IPS-18a (cell line): ENCODE data around the gene HMX2.
A peak's percentile ranks its signal among the peaks of the same experiment; 100 is the strongest.
"Not testable (repeated sequence)": the region's sequence is repeated elsewhere in the genome, so short reads cannot be mapped to it uniquely, and the experiment has no call there.

Experiments used
- H3K27ac ChIP-seq: one replicate; pipeline ENCODE4 v1.5.1; 2013; ENCODE audit warnings: low read length
- H3K27me3 ChIP-seq: one replicate; pipeline ENCODE4 v1.6.1; 2013; ENCODE audit warnings: mild to moderate bottlenecking, low read length; ENCODE audit not compliant: control insufficient read depth, insufficient read depth
- H3K36me3 ChIP-seq: one replicate; pipeline ENCODE4 v1.6.1; 2013; ENCODE audit warnings: low read depth, low read length; ENCODE audit not compliant: control insufficient read depth
- H3K4me1 ChIP-seq: one replicate; pipeline ENCODE4 v1.6.1; 2013; ENCODE audit warnings: low read depth, low read length; ENCODE audit not compliant: control insufficient read depth
- H3K4me3 ChIP-seq: one replicate; pipeline ENCODE4 v1.5.1; 2013; ENCODE audit warnings: low read length
- H3K9ac ChIP-seq: one replicate; pipeline ENCODE4 v1.6.1; 2013; ENCODE audit warnings: mild to moderate bottlenecking, low read length, moderate library complexity
- H3K9me3 ChIP-seq: one replicate; pipeline ENCODE4 v1.6.1; 2013; ENCODE audit warnings: low read depth, low read length; ENCODE audit not compliant: control insufficient read depth

Gene HMX2

DNA sequence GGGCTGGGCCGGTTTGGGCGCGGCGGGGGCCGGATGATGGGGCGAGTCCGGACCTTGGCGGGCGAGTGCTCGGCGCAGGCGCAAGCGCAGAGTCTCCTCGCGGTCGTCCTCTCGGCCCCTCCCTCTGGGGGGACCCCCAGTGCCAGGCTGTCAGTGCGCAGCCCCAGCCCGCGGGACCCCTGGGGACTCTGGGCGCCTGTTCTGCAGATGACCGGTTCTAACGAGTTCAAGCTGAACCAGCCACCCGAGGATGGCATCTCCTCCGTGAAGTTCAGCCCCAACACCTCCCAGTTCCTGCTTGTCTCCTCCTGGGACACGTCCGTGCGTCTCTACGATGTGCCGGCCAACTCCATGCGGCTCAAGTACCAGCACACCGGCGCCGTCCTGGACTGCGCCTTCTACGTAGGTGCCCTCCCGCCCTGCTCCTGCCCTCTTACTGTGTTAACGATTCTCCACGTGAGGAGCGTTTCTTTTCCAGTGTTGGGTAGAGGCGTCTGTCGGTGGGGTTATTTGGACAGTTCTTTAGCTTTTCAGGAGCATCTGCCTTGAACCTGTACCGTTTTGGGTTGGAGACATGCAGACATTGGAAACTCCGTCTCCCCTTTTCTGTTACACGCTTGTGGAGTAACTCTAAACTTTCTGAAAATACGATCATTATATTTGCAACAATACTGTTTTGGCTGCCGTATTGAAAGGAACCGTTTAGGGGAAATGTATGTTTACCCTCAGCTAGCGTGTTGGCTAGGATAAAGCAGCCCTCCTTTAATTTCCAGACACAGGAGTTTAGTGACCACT, 7.0 kb downstream of the HMX2 start:
- Histone ChIP-seq H3K27me3 (peaks cover 39% of the 10 kb centered on the region), H3K9me3 (no peaks in the 10 kb centered on the region), H3K9ac (peak overlapping the region; percentile 95), H3K4me1 (peaks cover 40% of the 10 kb centered on the region), H3K4me3 (peak overlapping the region; percentile 92), H3K27ac (no peak overlapping the region), H3K36me3 (peaks cover 45% of the 10 kb centered on the region)

DNA sequence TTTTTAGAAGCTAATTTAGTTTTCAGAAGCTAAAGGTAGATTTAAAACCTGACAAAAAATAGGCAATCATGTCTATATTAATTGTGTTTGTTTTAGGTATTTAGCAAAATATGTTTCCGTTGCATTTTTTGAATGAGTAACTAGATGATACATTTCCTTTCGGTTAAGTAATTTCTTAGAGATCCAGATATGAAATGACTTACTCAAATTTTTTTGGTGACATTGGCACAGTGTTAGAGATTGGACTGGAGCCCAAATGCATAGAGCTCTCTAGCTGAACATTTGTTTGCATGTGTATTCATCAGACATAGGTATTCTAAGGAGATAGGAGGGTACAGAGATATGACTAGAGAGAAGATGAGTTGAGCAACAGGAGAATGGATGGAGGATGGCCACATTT, 8.1 kb downstream of the HMX2 start:
- peaks cover 35% of the 10 kb centered on the region for H3K4me1 ChIP-seq
- H3K9me3 ChIP-seq: no peaks in the 10 kb centered on the region
- H3K36me3 ChIP-seq: peaks cover 57% of the 10 kb centered on the region
- no peak overlapping the region for H3K27ac ChIP-seq
- H3K9ac ChIP-seq: no peak overlapping the region
- H3K4me3 ChIP-seq: peak overlapping the region; percentile 92
- peaks cover 27% of the 10 kb centered on the region for H3K27me3 ChIP-seq

DNA sequence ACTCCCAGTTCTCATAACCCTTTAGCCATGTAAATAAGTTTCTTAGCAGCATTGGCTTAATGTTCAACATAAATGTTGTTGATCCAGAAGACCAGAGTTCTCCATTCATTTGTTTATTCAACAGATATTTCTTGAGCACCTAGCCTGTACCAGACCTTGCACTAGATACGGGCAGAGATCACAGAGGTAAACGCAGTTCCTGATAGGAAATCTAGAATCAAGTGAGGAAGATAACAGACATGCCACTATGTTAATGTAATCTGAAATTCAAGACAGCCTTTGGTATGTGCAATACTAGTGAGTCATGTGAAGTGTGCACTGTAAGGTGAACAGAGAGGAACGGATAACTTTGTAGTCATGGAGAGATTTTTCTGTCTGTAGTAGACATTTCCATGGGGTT, 9.3 kb downstream of the HMX2 start:
- no peak overlapping the region for H3K9ac ChIP-seq

DNA sequence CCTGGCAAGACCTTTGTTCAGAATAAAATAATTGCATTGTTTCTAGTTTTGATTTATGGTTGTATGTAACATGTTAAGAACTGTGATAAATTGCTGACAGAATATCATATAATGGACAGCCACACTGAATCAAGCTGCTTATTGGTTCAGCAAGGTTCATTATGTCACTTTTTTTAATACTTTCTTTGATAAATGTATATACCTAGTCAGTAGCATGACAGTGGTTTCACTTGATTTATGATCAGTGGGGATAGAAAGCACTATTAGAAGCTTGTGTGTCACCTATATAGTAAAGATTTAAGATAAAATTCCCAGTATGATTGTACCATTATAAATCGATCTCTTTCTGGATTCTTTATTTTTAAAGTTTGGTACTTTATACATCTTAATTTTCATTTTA, 10.7 kb downstream of the HMX2 start:
- Histone ChIP-seq H3K9ac (no peak overlapping the region), H3K9me3 (no peaks in the 10 kb centered on the region), H3K27ac (no peak overlapping the region), H3K36me3 (peaks cover 83% of the 10 kb centered on the region), H3K4me1 (peaks cover 13% of the 10 kb centered on the region), H3K27me3 (peaks cover under 1% of the 10 kb centered on the region), H3K4me3 (no peak overlapping the region)

More for the DNA sequence above, 9.3 kb downstream of the HMX2 start:
- Histone ChIP-seq H3K4me3 (no peak overlapping the region), H3K27me3 (peaks cover 15% of the 10 kb centered on the region), H3K36me3 (peaks cover 68% of the 10 kb centered on the region), H3K9me3 (no peaks in the 10 kb centered on the region), H3K4me1 (peaks cover 27% of the 10 kb centered on the region), H3K27ac (no peak overlapping the region)

DNA sequence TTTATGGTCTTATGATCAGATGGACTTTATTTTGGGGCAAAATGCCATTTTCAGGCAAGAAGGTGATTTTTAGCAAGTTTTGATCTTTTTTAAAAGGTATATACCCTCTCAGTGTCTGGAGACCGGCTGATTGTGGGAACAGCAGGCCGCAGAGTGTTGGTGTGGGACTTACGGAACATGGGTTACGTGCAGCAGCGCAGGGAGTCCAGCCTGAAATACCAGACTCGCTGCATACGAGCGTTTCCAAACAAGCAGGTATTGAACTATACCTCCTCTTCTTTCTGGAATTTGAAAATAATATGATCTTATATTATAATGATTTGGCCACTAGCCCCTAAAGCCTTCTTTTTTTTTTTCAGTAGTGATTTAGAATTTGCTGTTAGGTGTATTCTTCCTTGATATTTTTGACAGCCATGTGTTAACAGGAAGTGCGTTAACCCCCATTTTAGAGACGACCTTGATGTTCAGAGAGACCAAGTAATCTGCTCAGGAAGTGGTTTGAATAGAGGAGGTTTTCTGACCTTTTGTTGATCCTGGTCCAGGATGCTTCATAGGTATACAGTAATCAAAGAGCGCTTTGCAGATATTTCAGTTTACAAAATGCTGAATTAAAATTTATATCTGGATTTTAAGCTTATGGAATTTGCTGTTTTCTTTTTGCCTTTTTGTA, 12.5 kb downstream of the HMX2 start:
- Histone ChIP-seq H3K4me1 (peaks cover 9% of the 10 kb centered on the region), H3K36me3 (peaks cover 100% of the 10 kb centered on the region), H3K9ac (no peak overlapping the region), H3K27me3 (no peaks in the 10 kb centered on the region), H3K9me3 (no peaks in the 10 kb centered on the region), H3K4me3 (no peak overlapping the region), H3K27ac (no peak overlapping the region)

DNA sequence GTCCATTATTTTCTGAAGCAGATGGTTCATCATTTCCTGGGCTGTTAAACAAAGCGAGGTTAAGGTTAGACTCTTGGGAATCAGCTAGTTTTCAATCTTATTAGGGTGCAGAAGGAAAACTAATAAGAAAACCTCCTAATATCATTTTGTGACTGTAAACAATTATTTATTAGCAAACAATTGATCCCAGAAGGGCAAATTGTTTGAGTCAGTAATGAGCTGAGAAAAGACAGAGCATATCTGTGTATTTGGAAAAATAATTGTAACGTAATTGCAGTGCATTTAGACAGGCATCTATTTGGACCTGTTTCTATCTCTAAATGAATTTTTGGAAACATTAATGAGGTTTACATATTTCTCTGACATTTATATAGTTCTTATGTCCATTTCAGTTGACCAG, 16.4 kb downstream of the HMX2 start:
- Histone ChIP-seq H3K4me3 (no peak overlapping the region), H3K27ac (no peak overlapping the region), H3K27me3 (no peaks in the 10 kb centered on the region), H3K9me3 (no peaks in the 10 kb centered on the region), H3K36me3 (peaks cover 91% of the 10 kb centered on the region), H3K4me1 (no peaks in the 10 kb centered on the region), H3K9ac (no peak overlapping the region)

DNA sequence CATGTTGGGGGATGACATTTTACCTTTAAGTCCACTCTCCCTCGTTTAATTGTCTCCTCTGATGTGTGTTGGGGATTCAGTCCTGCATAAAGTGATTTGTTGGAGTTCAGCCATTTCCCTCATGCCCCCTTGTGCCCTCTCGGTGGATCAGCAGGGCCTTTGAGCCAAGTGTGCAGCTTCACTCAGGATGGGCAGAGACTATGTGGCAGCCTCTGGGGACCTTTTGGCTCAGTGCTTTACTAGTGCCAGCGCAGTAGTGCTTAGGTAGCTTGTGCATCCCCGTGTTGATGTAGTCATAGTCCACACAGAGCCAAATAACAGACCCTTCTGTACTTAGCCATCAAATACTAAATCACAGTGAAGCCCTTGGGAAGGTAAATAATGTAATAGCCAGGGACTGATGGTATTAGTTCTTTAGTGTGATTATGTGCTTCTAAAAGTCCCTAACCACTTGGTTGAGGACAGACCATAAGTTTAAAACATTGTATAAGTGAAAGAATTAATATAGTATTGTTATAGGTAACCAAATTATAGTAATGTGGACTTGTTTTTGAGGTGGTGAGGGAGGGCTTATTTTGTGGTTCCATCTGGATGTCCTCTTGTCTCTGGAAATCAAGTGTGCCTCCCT, 17.6 kb downstream of the HMX2 start:
- Histone ChIP-seq H3K4me1 (no peaks in the 10 kb centered on the region), H3K36me3 (peaks cover 78% of the 10 kb centered on the region), H3K9me3 (no peaks in the 10 kb centered on the region), H3K9ac (no peak overlapping the region), H3K27ac (no peak overlapping the region), H3K27me3 (no peaks in the 10 kb centered on the region), H3K4me3 (no peak overlapping the region)

DNA sequence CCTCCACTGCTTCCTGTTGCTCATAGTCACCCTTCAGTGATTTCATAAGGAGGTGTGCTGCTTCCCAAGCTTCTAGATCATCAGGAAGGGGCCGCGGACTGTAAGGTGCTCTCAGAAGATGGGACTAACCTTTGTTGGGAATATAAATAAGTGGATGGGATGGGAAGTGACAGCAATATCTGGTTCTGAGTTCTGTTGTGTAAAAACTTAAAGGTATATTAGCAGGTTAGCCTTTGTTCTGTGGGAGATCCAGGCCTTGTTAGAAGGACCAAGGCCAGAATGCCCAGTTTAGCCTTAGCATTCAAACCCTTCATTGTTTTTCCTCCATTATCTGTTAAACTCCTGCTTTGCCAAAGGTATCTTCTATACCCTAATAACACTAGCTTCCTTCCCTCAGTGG, 18.7 kb downstream of the HMX2 start:
- H3K4me3 ChIP-seq: no peak overlapping the region
- no peaks in the 10 kb centered on the region for H3K27me3 ChIP-seq
- H3K9ac ChIP-seq: no peak overlapping the region
- no peak overlapping the region for H3K27ac ChIP-seq
- H3K9me3 ChIP-seq: no peaks in the 10 kb centered on the region
- H3K36me3 ChIP-seq: peaks cover 68% of the 10 kb centered on the region
- H3K4me1 ChIP-seq: no peaks in the 10 kb centered on the region

DNA sequence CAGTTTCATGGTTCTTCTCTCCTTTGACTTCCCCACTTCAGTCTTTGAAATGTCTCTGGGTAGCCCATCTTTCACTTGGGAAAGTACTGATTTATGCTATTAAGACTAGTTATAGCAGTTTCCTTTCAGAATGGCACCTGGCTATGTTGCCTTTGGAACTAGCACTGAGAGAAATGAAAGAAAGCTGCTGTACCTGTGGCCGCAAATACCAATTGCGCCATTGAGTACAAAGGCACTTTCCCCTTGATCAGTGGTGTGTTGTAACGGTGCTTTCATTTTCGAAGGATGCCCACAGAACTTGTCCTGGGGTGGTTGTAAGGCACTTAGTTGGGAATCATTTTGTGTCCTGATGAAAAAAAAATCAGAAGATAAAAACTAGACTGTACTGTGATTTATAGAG, 23.0 kb downstream of the HMX2 start:
- H3K4me1 ChIP-seq: no peaks in the 10 kb centered on the region
- H3K9me3 ChIP-seq: no peaks in the 10 kb centered on the region
- no peak overlapping the region for H3K4me3 ChIP-seq
- H3K27me3 ChIP-seq: no peaks in the 10 kb centered on the region
- H3K36me3 ChIP-seq: peaks cover 36% of the 10 kb centered on the region
- H3K27ac ChIP-seq: no peak overlapping the region
- no peak overlapping the region for H3K9ac ChIP-seq

DNA sequence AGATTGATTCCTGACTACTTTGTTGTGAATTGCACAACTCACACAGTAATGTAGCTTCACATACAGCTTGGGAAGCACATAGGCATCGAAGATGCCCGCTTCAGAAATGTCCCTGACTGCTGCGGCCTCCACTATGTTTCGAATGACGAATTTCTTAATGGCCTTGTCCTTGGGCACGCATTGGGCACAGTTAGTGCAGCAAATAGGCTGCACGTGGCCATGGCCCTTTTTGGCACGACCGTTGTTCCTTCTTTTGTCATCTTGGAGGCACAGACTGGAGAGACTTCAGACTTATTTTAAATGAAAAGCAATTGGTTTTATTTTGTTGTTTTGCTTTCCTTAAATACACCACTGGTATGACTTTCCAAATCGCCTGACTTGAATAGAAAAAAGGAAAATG, 23.7 kb downstream of the HMX2 start:
- H3K4me3 ChIP-seq, H3K9ac ChIP-seq, H3K9me3 ChIP-seq, H3K27me3 ChIP-seq, H3K27ac ChIP-seq, H3K4me1 ChIP-seq: not testable (repeated sequence)
- peaks cover 30% of the 10 kb centered on the region for H3K36me3 ChIP-seq

DNA sequence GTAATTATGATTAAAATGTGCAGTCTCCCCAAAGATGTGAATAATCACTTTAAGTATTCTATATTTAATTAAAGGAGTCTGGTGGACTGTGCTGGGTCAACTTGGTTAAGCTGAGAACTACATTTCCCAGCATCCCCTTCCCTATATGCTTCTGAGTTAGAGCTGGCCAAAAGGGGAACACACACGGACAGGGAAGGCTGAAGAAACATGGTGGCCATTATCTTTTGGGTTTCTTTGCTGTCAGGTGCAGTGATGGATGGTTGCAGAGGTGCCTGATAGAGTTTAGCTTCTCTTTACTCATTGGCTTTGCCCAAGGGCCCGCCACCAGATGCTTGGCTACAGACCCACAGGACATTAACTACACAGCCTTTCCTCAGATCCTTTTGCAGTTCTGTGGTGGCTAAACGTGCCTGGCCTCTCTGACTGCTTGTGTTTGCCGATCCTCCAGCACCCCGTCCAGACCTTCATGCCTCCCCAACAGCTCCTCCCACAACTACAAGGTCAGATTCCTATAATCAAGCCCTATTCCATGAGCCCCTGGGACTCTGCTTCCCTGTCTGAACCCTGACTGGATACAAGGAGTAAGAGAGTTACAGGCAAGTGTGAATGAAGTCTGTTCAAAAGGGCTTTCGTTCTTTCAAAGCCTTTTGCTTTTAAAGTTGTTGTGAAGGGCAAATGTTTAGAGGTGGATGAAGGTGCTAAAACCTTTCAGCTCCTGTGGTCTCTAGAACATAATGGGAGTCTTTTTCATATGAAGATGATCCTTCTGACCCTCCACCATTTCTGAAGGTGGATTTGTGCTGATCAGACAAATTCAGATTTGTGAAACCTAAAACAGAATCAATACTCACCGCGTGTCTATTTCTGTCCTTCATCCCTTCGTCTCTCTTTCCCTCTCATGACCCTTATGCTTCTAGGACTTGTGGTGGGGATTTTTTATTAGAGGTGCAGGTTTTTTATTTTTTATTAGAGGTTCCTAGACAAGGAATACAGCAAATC, 27.8 kb downstream of the HMX2 start:
- Histone ChIP-seq H3K9ac (no peak overlapping the region), H3K4me1 (no peaks in the 10 kb centered on the region), H3K4me3 (no peak overlapping the region), H3K27me3 (no peaks in the 10 kb centered on the region), H3K36me3 (peaks cover 12% of the 10 kb centered on the region), H3K27ac (no peak overlapping the region), H3K9me3 (no peaks in the 10 kb centered on the region)
